A549 (cell line): ENCODE data around the gene DLGAP1. TPM values are rescaled to one million over a fixed set of nuclear protein-coding genes. Genes with fewer than 3 reads are reported as not detected.

ENCODE experiments used
- ATAC-seq, 2 experiments: fragments of 200-7000 bp in 1 of 2; fragments of >200 bp in 1 of 2; cut with Nextera tagmentation in 1 of 2; cut with Tn5 transposase in 1 of 2; 3 replicates each; pipeline versions ENCODE4 v1.8.0 to v1.9.1; 2018 to 2020; ENCODE audit warnings: mild to moderate bottlenecking in 1 of 2, moderate library complexity in 1 of 2
- CTCF ChIA-PET: fragments of 300-600 bp; sonication (Branson Sonifier 250); formaldehyde crosslinking; extraction: SDS; loops from one replicate; lab custom pipeline; 2021; ENCODE audit warnings: antibody characterized with exemption, inconsistent platforms; lab: Yijun Ruan, JAX
- POLR2A ChIA-PET: fragments of 350-600 bp; formaldehyde crosslinking; extraction: SDS; loops from one replicate; lab custom pipeline; 2021; ENCODE audit warnings: antibody characterized with exemption, inconsistent platforms; lab: Yijun Ruan, JAX
- DNase-seq, 2 experiments: peaks; one replicate each; pipeline versions ENCODE4 v3.0.0 to v3.0.0-alpha.2; 2011 to 2016; ENCODE audit warnings: low read depth in 1 of 2, low spot score in 1 of 2
- FAIRE-seq: peaks from 2 replicates; lab custom pipeline; 2011; peaks lifted over from hg19 to GRCh38; lab: Jason Lieb, UNC
- H3K27ac ChIP-seq, 2 experiments: fragments of >200 bp; sonication (Bioruptor Twin); formaldehyde crosslinking; 3 replicates each; pipeline ENCODE4 v1.5.1; 2016 to 2017
- H3K4me1 ChIP-seq: fragments of >200 bp; sonication (Bioruptor Twin); formaldehyde crosslinking; 3 replicates; pipeline ENCODE4 v1.6.1; 2016
- H3K4me2 ChIP-seq: fragments of >200 bp; sonication (Bioruptor Twin); formaldehyde crosslinking; 3 replicates; pipeline ENCODE4 v1.6.1; 2016
- H3K4me3 ChIP-seq: fragments of >200 bp; sonication (Bioruptor Twin); formaldehyde crosslinking; 3 replicates; pipeline ENCODE4 v1.5.1; 2016
- H3K9me3 ChIP-seq: fragments of >200 bp; sonication (Bioruptor Twin); formaldehyde crosslinking; 3 replicates; pipeline ENCODE4 v1.6.1; 2016
- CEBPB ChIP-seq, 2 experiments: fragments of >200 bp in 1 of 2; sonication (Bioruptor Twin) in 1 of 2; formaldehyde crosslinking in 1 of 2; IDR thresholded peaks; 2 replicates each; pipeline ENCODE4 v1.6.1; 2012 to 2016
- CHD2 ChIP-seq: fragments of 150-350 bp; IDR thresholded peaks from 2 replicates; pipeline ENCODE4 v1.6.1; 2014; ENCODE audit warnings: low read length; ENCODE audit not compliant: partially characterized antibody
- EHF ChIP-seq: fragments of 250-450 bp; sonication (Bioruptor Pico); IDR thresholded peaks from 2 replicates; pipeline ENCODE4 v1.5.0; 2020; ENCODE audit warnings: mild to moderate bottlenecking
- ELK1 ChIP-seq: fragments of 150-350 bp; IDR thresholded peaks from 2 replicates; pipeline ENCODE4 v1.6.1; 2014; ENCODE audit warnings: low read depth, mild to moderate bottlenecking, low read length
- EP300 ChIP-seq, 2 experiments: fragments of >200 bp; sonication (Bioruptor Twin); formaldehyde crosslinking; IDR thresholded peaks; 2 replicates in 1 of 2; 3 replicates in 1 of 2; pipeline ENCODE4 v1.6.1; 2016 to 2017
- FOSB ChIP-seq: fragments of 250-450 bp; sonication (Bioruptor Pico); IDR thresholded peaks from 2 replicates; pipeline ENCODE4 v1.5.0; 2020; ENCODE audit warnings: mild to moderate bottlenecking, moderate library complexity
- FOXS1 ChIP-seq: fragments of 250-450 bp; sonication (Bioruptor Pico); IDR thresholded peaks from 2 replicates; pipeline ENCODE4 v1.5.0; 2020; ENCODE audit warnings: mild to moderate bottlenecking, moderate library complexity
- GATA3 ChIP-seq: IDR thresholded peaks from 2 replicates; pipeline ENCODE4 v1.6.1; 2012; ENCODE audit warnings: borderline replicate concordance
- KDM5A ChIP-seq: fragments of 200-600 bp; sonication (generic); IDR thresholded peaks from 2 replicates; pipeline ENCODE4 v1.6.1; 2016; ENCODE audit warnings: antibody characterized with exemption, mild to moderate bottlenecking
- MAFK ChIP-seq: fragments of 450-650 bp; IDR thresholded peaks from 2 replicates; pipeline ENCODE4 v1.6.1; 2014; ENCODE audit not compliant: partially characterized antibody
- PHF8 ChIP-seq: fragments of 200-600 bp; sonication (generic); IDR thresholded peaks from 2 replicates; pipeline ENCODE4 v1.6.1; 2016; ENCODE audit warnings: low read depth, mild to moderate bottlenecking, antibody characterized with exemption, moderate library complexity, borderline replicate concordance
- RARB ChIP-seq: fragments of 250-450 bp; sonication (Bioruptor Pico); IDR thresholded peaks from 2 replicates; pipeline ENCODE4 v1.8.0; 2021; ENCODE audit warnings: mild to moderate bottlenecking, moderate library complexity
- RCOR1 ChIP-seq: fragments of 150-350 bp; IDR thresholded peaks from 2 replicates; pipeline ENCODE4 v1.6.1; 2014; ENCODE audit warnings: antibody characterized with exemption, low read length, low read depth
- ZSCAN20 ChIP-seq: fragments of 250-450 bp; sonication (Bioruptor Pico); IDR thresholded peaks from 2 replicates; pipeline ENCODE4 v1.8.0; 2022; ENCODE audit warnings: mild to moderate bottlenecking, moderate library complexity
- WGBS: methylation state at CpG from one replicate; pipeline ENCODE4 v1.1.6; 2017; ENCODE audit errors: missing lambda C conversion rate; 5-methylcytosine and 5-hydroxymethylcytosine counted together
- polyA plus RNA-seq, 4 experiments: library from polyadenylated mRNA; depleted of rRNA in 3 of 4; stranded (reverse); fragments of >200 nt; fragmentation: RNase III in 1 of 4; extraction: RNeasy Plus Mini Kit Qiagen cat#74134 plus additional on column Dnase treatment in 1 of 4; gene quantifications; 2 replicates in 3 of 4; 3 replicates in 1 of 4; pipeline ENCODE4 v1.2.3, GENCODE V29; 2011 to 2017
- TF ChIP-seq, protein P1 (sequence below): IDR thresholded peaks from 2 replicates; pipeline ENCODE4 v1.6.1; 2012

DLGAP1 gene
- polyA plus RNA-seq, 2 of the 4 experiments (the other 2 are of a cell fraction), result 0.04 to 0.12 TPM

DNA sequence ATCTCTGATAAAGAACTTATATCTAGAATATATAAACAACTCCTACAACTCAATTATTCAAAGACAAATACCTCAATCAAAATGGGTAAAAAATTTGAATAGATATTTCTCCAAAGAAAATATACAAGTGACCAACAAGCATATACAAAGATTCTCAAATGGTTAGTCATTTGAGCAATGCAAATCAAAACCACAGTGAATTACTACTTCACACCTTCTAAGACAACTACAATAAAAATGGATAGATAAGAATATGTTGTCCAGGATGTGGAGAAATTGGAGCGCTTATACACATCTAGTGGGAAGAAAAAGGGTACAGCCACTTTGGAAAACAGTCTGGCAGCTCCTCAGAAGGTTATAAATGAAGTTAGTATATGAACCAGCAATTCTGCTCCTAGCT, 672.2 kb downstream of the DLGAP1 start (continued):
- no peak for TF ChIP-seq ELK1
- TF ChIP-seq CHD2, result no peak
- no peak for TF ChIP-seq GATA3
- TF ChIP-seq RARB (CRISPR knock-in tag), result no peak

GRCh38 chr18:3777719-3778118, 677.4 kb downstream of the DLGAP1 start:
- POLR2A ChIA-PET, result no interaction called here

DNA sequence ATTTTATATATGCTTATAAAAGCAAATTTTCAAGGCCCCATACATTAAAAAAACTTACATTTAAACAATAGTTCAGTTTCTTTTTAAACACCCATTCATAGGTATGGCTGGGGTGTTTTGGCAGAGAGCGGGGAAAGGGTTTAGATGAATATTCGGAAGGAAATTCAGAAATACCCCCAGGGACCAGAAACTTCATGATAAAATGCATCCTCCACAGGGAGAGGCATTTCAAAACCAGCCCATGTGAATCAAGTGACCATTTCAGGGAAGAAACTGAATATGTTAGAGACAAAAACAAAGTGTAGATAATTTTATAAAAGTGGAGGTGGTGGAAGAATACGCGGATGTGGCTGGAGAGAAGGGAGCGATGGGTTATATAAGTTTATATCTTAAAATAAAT, 678.0 kb downstream of the DLGAP1 start:
- POLR2A ChIA-PET, result no interaction called here

More at GRCh38 chr18:3777719-3778118, 677.4 kb downstream of the DLGAP1 start:
- FAIRE-seq, result no peak
- peaks cover 14% of the 10 kb centered on the region for H3K4me1 ChIP-seq
- no peaks in the 10 kb centered on the region for H3K9me3 ChIP-seq
- H3K4me2 ChIP-seq, result no peak overlapping the region
- WGBS, result 91% methylated on average over 1 of the region's 1 CpG
- no peak for TF ChIP-seq ZSCAN20
- H3K4me3 ChIP-seq, result no peak overlapping the region
- H3K27ac ChIP-seq, result no peak overlapping the region
- DNase-seq, result no peak
- no peak for ATAC-seq
- CTCF ChIA-PET, result no interaction called here

GRCh38 chr18:3775996-3776395, 679.1 kb downstream of the DLGAP1 start:
- ChIA-PET CTCF (interaction anchor here (1.0 to 1.5 kb wide), 2 partner anchors 94 to 219 kb away, joined by 3 read pairs; no protein-coding TSS in a partner anchor), POLR2A (no interaction called here)
- peaks cover 25% of the 10 kb centered on the region for H3K4me1 ChIP-seq
- H3K4me2 ChIP-seq, result no peak overlapping the region
- no peak for DNase-seq
- 90% methylated on average over 5 of the region's 5 CpGs for WGBS
- H3K9me3 ChIP-seq, result no peaks in the 10 kb centered on the region
- ATAC-seq, result no peak
- peak overlapping the region; percentile 31 to 45; a peak in 2 of 6 replicates for H3K27ac ChIP-seq
- no peak for FAIRE-seq
- H3K4me3 ChIP-seq, result no peak overlapping the region
- TF ChIP-seq RCOR1, result no peak
- no peak for TF ChIP-seq PHF8
- TF ChIP-seq FOXS1 (CRISPR knock-in tag), result no peak
- TF ChIP-seq FOSB, result no peak
- no peak for TF ChIP-seq EP300 (IDR thresholded peaks at IDR 0.05)
- no peak for TF ChIP-seq KDM5A
- no peak for TF ChIP-seq MAFK
- TF ChIP-seq, all 56 proteins: peak for 0

More for the DNA sequence above, 678.0 kb downstream of the DLGAP1 start:
- no peaks in the 10 kb centered on the region for H3K9me3 ChIP-seq
- H3K4me3 ChIP-seq, result no peak overlapping the region
- FAIRE-seq (no peak), DNase-seq (no peak), ATAC-seq (no peak)
- CTCF ChIA-PET, result interaction anchor here (1.2 to 1.5 kb wide), 2 partner anchors 16 to 218 kb away, joined by 3 to 4 read pairs; no protein-coding TSS in a partner anchor
- no peak overlapping the region for H3K4me2 ChIP-seq
- no peak for TF ChIP-seq CHD2
- 93% methylated on average over 5 of the region's 5 CpGs for WGBS
- H3K27ac ChIP-seq, result no peak overlapping the region
- peaks cover 20% of the 10 kb centered on the region for H3K4me1 ChIP-seq

- H3K9me3 ChIP-seq, result no peaks in the 10 kb centered on the region
- peaks cover 34% of the 10 kb centered on the region for H3K4me1 ChIP-seq
- DNase-seq, result no peak
- CTCF ChIA-PET, result interaction anchor here (0.6 to 4.1 kb wide), 6 partner anchors 15 to 227 kb away, joined by 3 to 45 read pairs (median 19); no protein-coding TSS in a partner anchor
- no peak for ATAC-seq
- peak overlapping the region; percentile 88 for H3K4me2 ChIP-seq
- POLR2A ChIA-PET, result no interaction called here
- TF ChIP-seq, protein P1, sequence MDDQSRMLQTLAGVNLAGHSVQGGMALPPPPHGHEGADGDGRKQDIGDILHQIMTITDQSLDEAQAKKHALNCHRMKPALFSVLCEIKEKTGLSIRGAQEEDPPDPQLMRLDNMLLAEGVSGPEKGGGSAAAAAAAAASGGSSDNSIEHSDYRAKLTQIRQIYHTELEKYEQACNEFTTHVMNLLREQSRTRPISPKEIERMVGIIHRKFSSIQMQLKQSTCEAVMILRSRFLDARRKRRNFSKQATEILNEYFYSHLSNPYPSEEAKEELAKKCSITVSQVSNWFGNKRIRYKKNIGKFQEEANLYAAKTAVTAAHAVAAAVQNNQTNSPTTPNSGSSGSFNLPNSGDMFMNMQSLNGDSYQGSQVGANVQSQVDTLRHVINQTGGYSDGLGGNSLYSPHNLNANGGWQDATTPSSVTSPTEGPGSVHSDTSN, result no peak
- TF ChIP-seq EHF, result no peak
- no peak for TF ChIP-seq MAFK
- TF ChIP-seq CEBPB (IDR thresholded peaks at IDR 0.05), result 0 out of 4 replicates have a peak, but pooled peaks of 1 of the 2 experiments have one; percentile 17
- no peak for FAIRE-seq
- no peak overlapping the region for H3K4me3 ChIP-seq
- WGBS, result 5% methylated on average over 1 of the region's 1 CpG
- H3K27ac ChIP-seq, result peak overlapping the region; percentile 84 to 96
These were observed 681.8 kb downstream of the DLGAP1 start for GRCh38 chr18:3773303-3773702.
